GM21367 (cell line): ENCODE results near the gene SUMO2.
A peak's percentile ranks its signal among the peaks of the same experiment; 100 is the strongest.
"Not testable (repeated sequence)": the region's sequence is repeated elsewhere in the genome, so short reads cannot be mapped to it uniquely, and the experiment has no call there.

Source experiments
- ATAC-seq: cut with Tn5 transposase; IDR thresholded peaks from one replicate; pipeline ENCODE4 v1.9.1; 2021; ENCODE audit not compliant: unreplicated experiment

Gene SUMO2

GRCh38 chr17:75146592-75146991 is 36.2 kb downstream of the SUMO2 start:
- no peak for ATAC-seq

GRCh38 chr17:75144816-75145512 is 37.8 kb downstream of the SUMO2 start:
- ATAC-seq: no peak

- no peak for ATAC-seq
These were observed 40.4 kb downstream of the SUMO2 start for GRCh38 chr17:75142236-75142971.

GRCh38 chr17:75138519-75138918 is 44.2 kb downstream of the SUMO2 start:
- ATAC-seq: no peak

GRCh38 chr17:75137762-75138161 is 45.0 kb downstream of the SUMO2 start:
- not testable (repeated sequence) for ATAC-seq

- no peak for ATAC-seq
These were observed 46.8 kb downstream of the SUMO2 start for GRCh38 chr17:75135946-75136345.

GRCh38 chr17:75135452-75135851 is 47.3 kb downstream of the SUMO2 start:
- no peak for ATAC-seq

GRCh38 chr17:75133607-75134347 is 49.0 kb downstream of the SUMO2 start:
- not testable (repeated sequence) for ATAC-seq

- no peak for ATAC-seq
These were observed 49.8 kb downstream of the SUMO2 start for GRCh38 chr17:75133001-75133400.

GRCh38 chr17:75132018-75133000 is 50.5 kb downstream of the SUMO2 start:
- not testable (repeated sequence) for ATAC-seq

- peak; percentile 54 for ATAC-seq
These were observed 51.3 kb downstream of the SUMO2 start, which contains the start of gene NT5C for GRCh38 chr17:75131278-75132017. TSS of gene NT5C (minus strand) at chr17:75131742. CDS start at chr17:75131707, 35 bp downstream.

GRCh38 chr17:75130632-75131277 is 52.0 kb downstream of the SUMO2 start:
- ATAC-seq: no peak

- ATAC-seq: no peak
These were observed 52.6 kb downstream of the SUMO2 start for GRCh38 chr17:75130059-75130631.

GRCh38 chr17:75129576-75129975 is 53.2 kb downstream of the SUMO2 start:
- no peak for ATAC-seq

GRCh38 chr17:75128694-75129505 is 53.9 kb downstream of the SUMO2 start:
- no peak for ATAC-seq

- ATAC-seq: not testable (repeated sequence)
These were observed 54.8 kb downstream of the SUMO2 start for GRCh38 chr17:75127936-75128335.

- ATAC-seq: no peak
These were observed 55.8 kb downstream of the SUMO2 start for GRCh38 chr17:75126954-75127353.

- no peak for ATAC-seq
These were observed 56.8 kb downstream of the SUMO2 start for GRCh38 chr17:75125984-75126383.
